GM23338 (cell line): ENCODE measurements around the gene AGFG1. TPM values are rescaled to one million over a fixed set of nuclear protein-coding genes. Genes with fewer than 3 reads are reported as not detected.
A peak's percentile ranks its signal among the peaks of the same experiment; 100 is the strongest.

Source experiments
- ATAC-seq: fragments of 200-7000 bp; cut with Tn5 transposase; 3 replicates; pipeline ENCODE4 v1.9.1; 2020
- DNase-seq: peaks from one replicate; pipeline ENCODE4 v3.0.0-alpha.2; 2015; ENCODE audit warnings: low spot score
- H2AFZ ChIP-seq: fragments of 200-600 bp; sonication (generic); 2 replicates; pipeline ENCODE4 v1.8.0; 2016; ENCODE audit warnings: antibody characterized with exemption, mild to moderate bottlenecking, moderate library complexity
- H3F3A ChIP-seq: fragments of 200-600 bp; sonication (generic); replicated peaks from 2 replicates; pipeline ENCODE4 v1.8.0; 2017; ENCODE audit warnings: antibody characterized with exemption, mixed run types, low read depth
- H3K27ac ChIP-seq: fragments of 200-600 bp; sonication (generic); 2 replicates; pipeline ENCODE4 v1.6.1; 2016; ENCODE audit warnings: low read depth
- H3K27me3 ChIP-seq: fragments of 200-600 bp; sonication (generic); 2 replicates; pipeline ENCODE4 v1.8.0; 2016; ENCODE audit warnings: mild to moderate bottlenecking, mixed run types, moderate library complexity; ENCODE audit not compliant: insufficient read depth
- H3K36me3 ChIP-seq: fragments of 200-600 bp; sonication (generic); 2 replicates; pipeline ENCODE4 v1.8.0; 2016; ENCODE audit warnings: mild to moderate bottlenecking; ENCODE audit not compliant: insufficient read depth
- H3K4me1 ChIP-seq: fragments of 200-600 bp; sonication (generic); 2 replicates; pipeline ENCODE4 v1.8.0; 2016; ENCODE audit warnings: mild to moderate bottlenecking, moderate library complexity; ENCODE audit not compliant: insufficient read depth
- H3K4me2 ChIP-seq: fragments of 200-600 bp; sonication (generic); 2 replicates; pipeline ENCODE4 v1.7.1; 2017; ENCODE audit warnings: mixed run types
- H3K4me3 ChIP-seq: fragments of 200-600 bp; sonication (generic); 2 replicates; pipeline ENCODE4 v1.6.1; 2016; ENCODE audit warnings: mixed run types
- H3K79me2 ChIP-seq: fragments of 200-600 bp; sonication (generic); replicated peaks from 2 replicates; pipeline ENCODE4 v1.8.0; 2017; ENCODE audit warnings: mild to moderate bottlenecking; ENCODE audit not compliant: insufficient read depth
- H3K9me2 ChIP-seq: fragments of 200-600 bp; sonication (generic); 2 replicates; pipeline ENCODE4 v1.8.0; 2017; ENCODE audit not compliant: insufficient read depth
- H4K20me1 ChIP-seq: fragments of 200-600 bp; sonication (generic); replicated peaks from 2 replicates; pipeline ENCODE4 v1.8.0; 2017; ENCODE audit warnings: mild to moderate bottlenecking; ENCODE audit not compliant: insufficient read depth
- H3K27ac Mint-ChIP-seq: 2 replicates; pipeline ENCODE4 v1.8.0; 2020; ENCODE audit warnings: inconsistent platforms, mild to moderate bottlenecking, moderate library complexity, mixed read lengths
- H3K27me3 Mint-ChIP-seq: 3 replicates; pipeline ENCODE4 v1.8.0; 2022; ENCODE audit warnings: low read depth, mild to moderate bottlenecking, moderate library complexity, mixed read lengths, inconsistent platforms; ENCODE audit not compliant: insufficient read depth, poor library complexity
- H3K36me3 Mint-ChIP-seq: 3 replicates; pipeline ENCODE4 v1.8.0; 2021; ENCODE audit warnings: low read depth, mild to moderate bottlenecking, inconsistent platforms, moderate library complexity, mixed read lengths
- H3K4me1 Mint-ChIP-seq: 3 replicates; pipeline ENCODE4 v1.8.0; 2020; ENCODE audit warnings: mild to moderate bottlenecking, inconsistent platforms, mixed read lengths
- H3K4me3 Mint-ChIP-seq: 3 replicates; pipeline ENCODE4 v1.8.0; 2021; ENCODE audit warnings: moderate library complexity, mild to moderate bottlenecking, inconsistent platforms, mixed read lengths
- H3K9me3 Mint-ChIP-seq: 3 replicates; pipeline ENCODE4 v1.8.0; 2020; ENCODE audit warnings: moderate library complexity, mild to moderate bottlenecking, inconsistent platforms, mixed read lengths
- CREB1 ChIP-seq: fragments of 250-450 bp; sonication (Bioruptor Pico); IDR thresholded peaks from 2 replicates; pipeline ENCODE4 v1.5.0; 2020; ENCODE audit warnings: low read depth, mild to moderate bottlenecking, moderate library complexity
- EZH2 ChIP-seq: fragments of 200-600 bp; sonication (generic); IDR thresholded peaks from one replicate; pipeline ENCODE4 v1.8.0; 2017; ENCODE audit warnings: antibody characterized with exemption, mild to moderate bottlenecking, low read depth; ENCODE audit not compliant: unreplicated experiment
- EZH2phosphoT487 ChIP-seq: fragments of 200-600 bp; sonication (generic); IDR thresholded peaks from one replicate; pipeline ENCODE4 v1.8.1; 2018; ENCODE audit warnings: antibody characterized with exemption; ENCODE audit not compliant: unreplicated experiment
- POLR2AphosphoS5 ChIP-seq: IDR thresholded peaks from 2 replicates; pipeline ENCODE4 v1.6.1; 2016; ENCODE audit warnings: antibody characterized with exemption, low read depth
- REST ChIP-seq: IDR thresholded peaks from one replicate; pipeline ENCODE4 v1.6.1; 2018; ENCODE audit warnings: antibody characterized with exemption; ENCODE audit not compliant: unreplicated experiment
- STAT1 ChIP-seq: IDR thresholded peaks from one replicate; pipeline ENCODE4 v1.6.1; 2016; ENCODE audit warnings: antibody characterized with exemption; ENCODE audit not compliant: unreplicated experiment
- ZNF331 ChIP-seq: fragments of 250-450 bp; sonication (Bioruptor Pico); IDR thresholded peaks from 2 replicates; pipeline ENCODE4 v1.5.0; 2020; ENCODE audit warnings: low read depth, mild to moderate bottlenecking, moderate library complexity
- ZNF462 ChIP-seq: fragments of 250-450 bp; sonication (Bioruptor Pico); IDR thresholded peaks from 2 replicates; pipeline ENCODE4 v1.5.0; 2020; ENCODE audit warnings: mild to moderate bottlenecking, moderate library complexity
- polyA plus RNA-seq: library from polyadenylated mRNA; unstranded; fragments of >200 nt; fragmentation: Nextera tagmentation; extraction: Ambion mirVana; gene quantifications from 2 replicates; pipeline ENCODE4 v1.2.1, GENCODE V29; 2016
- total RNA-seq: library from RNA; depleted of rRNA; stranded (reverse); fragments of >200 nt; shearing (Covaris generic); gene quantifications from 2 replicates; pipeline ENCODE4 v1.2.3, GENCODE V29; 2014

The AGFG1 gene
- total and polyA plus RNA-seq, 2 experiments from 2014 or later = 14.5 to 113 TPM

GRCh38 chr2:227504700-227505099 is 32.7 kb downstream of the AGFG1 start:
- Histone ChIP-seq H3K36me3 (no peaks in the 10 kb centered on the region), H3K4me2 (no peak overlapping the region), H3K79me2 (peaks cover 100% of the 10 kb centered on the region), H2AFZ (no peak overlapping the region), H4K20me1 (peaks cover 51% of the 10 kb centered on the region), H3K27ac (no peak overlapping the region), H3F3A (no peaks in the 10 kb centered on the region), H3K27me3 (no peaks in the 10 kb centered on the region), H3K4me3 (no peak overlapping the region), H3K4me1 (peaks cover 23% of the 10 kb centered on the region), H3K9me2 (no peaks in the 10 kb centered on the region)
- Mint-ChIP-seq H3K27me3 (peaks cover 5% of the 10 kb centered on the region), H3K9me3 (no peaks in the 10 kb centered on the region), H3K4me3 (no peak overlapping the region), H3K4me1 (peaks cover 37% of the 10 kb centered on the region), H3K27ac (no peak overlapping the region; the same call in 1 of the 2 replicates), H3K36me3 (peaks cover 6% of the 10 kb centered on the region; the same call in 2 of the 3 replicates)
- ATAC-seq (no peak), DNase-seq (no peak)
- TF ChIP-seq POLR2AphosphoS5 (no peak), EZH2phosphoT487 (no peak), ZNF331 (CRISPR knock-in tag) (no peak), STAT1 (no peak)

- peaks cover 59% of the 10 kb centered on the region for H4K20me1 ChIP-seq
- H3K4me3 ChIP-seq = no peak overlapping the region
- TF ChIP-seq EZH2 = no peak
- TF ChIP-seq CREB1 = no peak
- no peak for TF ChIP-seq POLR2AphosphoS5
- Mint-ChIP-seq H3K9me3 (no peaks in the 10 kb centered on the region), H3K27me3 (peaks cover 5% of the 10 kb centered on the region), H3K4me3 (no peak overlapping the region), H3K27ac (peak overlapping the region; percentile 51), H3K36me3 (peaks cover 5% of the 10 kb centered on the region; the same call in 2 of the 3 replicates), H3K4me1 (peaks cover 55% of the 10 kb centered on the region)
- H3K79me2 ChIP-seq = peaks cover 100% of the 10 kb centered on the region
- no peak overlapping the region for H2AFZ ChIP-seq
- H3K36me3 ChIP-seq = no peaks in the 10 kb centered on the region
- DNase-seq (no peak), ATAC-seq (no peak)
- H3K4me2 ChIP-seq = no peak overlapping the region
- no peaks in the 10 kb centered on the region for H3K9me2 ChIP-seq
- H3K27me3 ChIP-seq = no peaks in the 10 kb centered on the region
- H3K4me1 ChIP-seq = peaks cover 39% of the 10 kb centered on the region
- no peak overlapping the region for H3K27ac ChIP-seq
- H3F3A ChIP-seq = no peaks in the 10 kb centered on the region
Observed at GRCh38 chr2:227506456-227506855, 34.5 kb downstream of the AGFG1 start.

GRCh38 chr2:227507963-227508362 is 36.0 kb downstream of the AGFG1 start:
- Mint-ChIP-seq H3K4me1 (peaks cover 63% of the 10 kb centered on the region), H3K27me3 (peaks cover 5% of the 10 kb centered on the region), H3K27ac (no peak overlapping the region), H3K36me3 (no peaks in the 10 kb centered on the region), H3K4me3 (no peak overlapping the region), H3K9me3 (no peaks in the 10 kb centered on the region)
- H3K79me2 ChIP-seq = peaks cover 100% of the 10 kb centered on the region
- H3K4me3 ChIP-seq = no peak overlapping the region
- ATAC-seq (no peak), DNase-seq (peak; percentile 27)
- no peaks in the 10 kb centered on the region for H3F3A ChIP-seq
- H3K4me1 ChIP-seq = peaks cover 52% of the 10 kb centered on the region
- no peaks in the 10 kb centered on the region for H3K9me2 ChIP-seq
- H3K27me3 ChIP-seq = no peaks in the 10 kb centered on the region
- H3K36me3 ChIP-seq = no peaks in the 10 kb centered on the region
- H4K20me1 ChIP-seq = peaks cover 64% of the 10 kb centered on the region
- H2AFZ ChIP-seq = no peak overlapping the region
- H3K27ac ChIP-seq = no peak overlapping the region
- no peak overlapping the region for H3K4me2 ChIP-seq
- TF ChIP-seq ZNF462 (CRISPR knock-in tag) = no peak
- TF ChIP-seq POLR2AphosphoS5 = no peak
- TF ChIP-seq REST = no peak
- no peak for TF ChIP-seq CREB1
